Activated CD8-positive, alpha-beta memory T cell treated with anti-CD3 and anti-CD28 coated beads for 1 hour (primary cell): ENCODE measurements around the gene EXOC6.

Experiments
- DNase-seq, 2 donors: peaks; one replicate each; pipeline ENCODE4 v3.0.0-alpha.2; 2020; ENCODE audit warnings: low read depth in 1 of 2; ENCODE audit errors: extremely low read depth in 1 of 2

EXOC6 gene

DNA sequence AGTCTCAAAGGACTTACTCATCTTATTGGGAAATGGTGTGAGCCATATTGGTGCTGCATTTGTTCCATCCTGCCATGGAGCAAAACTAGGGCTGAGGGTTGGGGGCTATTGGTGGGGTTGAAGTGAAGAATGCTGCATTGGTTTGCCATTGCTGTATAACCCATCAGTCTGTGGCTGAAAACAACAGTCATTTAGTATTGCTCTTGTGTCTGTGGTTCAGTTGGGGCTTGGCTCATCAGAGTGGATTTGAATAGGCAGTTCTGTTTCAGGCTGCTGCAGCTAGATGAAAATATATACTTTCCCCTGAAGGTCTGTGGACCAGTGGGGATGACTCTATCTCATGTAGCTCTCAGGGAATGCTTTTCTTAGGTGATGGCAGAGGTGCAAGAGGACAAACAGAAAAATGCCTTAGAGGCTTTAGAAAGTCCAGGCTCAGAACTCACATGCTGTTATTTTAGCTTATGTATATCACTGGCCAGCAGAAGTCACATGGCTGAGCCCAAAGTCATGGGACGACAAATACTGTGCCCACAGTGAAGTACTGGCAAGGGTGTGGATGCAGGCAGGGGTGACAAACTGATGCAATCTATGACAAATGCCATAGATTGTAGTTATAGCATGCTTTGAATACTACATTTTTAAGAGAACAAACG is 15.2 kb upstream of the EXOC6 start:
- no peak for DNase-seq

- DNase-seq = no peak
Measured at GRCh38 chr10:92834331-92834730, 14.0 kb upstream of the EXOC6 start.

DNA sequence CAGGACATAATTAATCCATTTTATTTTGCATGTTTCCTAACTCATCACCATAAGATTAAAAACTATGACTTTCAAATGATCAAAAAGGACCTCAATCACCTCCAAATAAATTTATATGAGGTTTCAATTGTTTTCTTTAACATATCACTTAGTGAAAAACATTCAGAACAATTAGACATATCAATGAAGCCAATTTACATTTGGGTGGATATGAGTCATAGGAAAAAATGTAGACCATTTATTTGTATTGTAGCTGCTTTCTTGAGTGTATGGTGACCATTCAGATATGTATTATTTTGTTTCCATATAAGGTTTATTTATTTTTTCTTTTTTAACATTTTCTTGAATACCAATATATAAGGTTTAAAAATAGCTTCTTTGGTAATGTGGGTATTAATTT is 13.3 kb upstream of the EXOC6 start:
- DNase-seq = no peak

DNA sequence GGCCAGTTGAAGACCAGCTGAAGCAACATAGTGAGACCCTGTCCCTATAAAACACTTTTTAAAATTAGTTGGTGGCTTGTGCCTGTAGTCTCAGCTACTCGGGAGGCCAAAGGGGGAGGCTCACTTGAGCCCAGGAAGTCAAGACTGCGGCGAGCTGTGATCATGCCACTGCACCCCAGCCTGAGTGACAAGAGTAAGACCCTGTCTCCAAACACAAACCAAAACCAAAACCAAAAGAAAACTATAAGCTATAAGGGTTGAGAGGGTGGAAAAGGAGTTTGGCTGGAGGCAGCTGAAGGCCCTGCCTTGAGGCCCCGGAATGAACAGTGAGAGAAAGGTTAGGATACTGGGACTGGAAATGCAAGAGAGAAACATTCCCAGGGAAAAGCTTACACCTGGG is 10.9 kb upstream of the EXOC6 start:
- no peak for DNase-seq

DNA sequence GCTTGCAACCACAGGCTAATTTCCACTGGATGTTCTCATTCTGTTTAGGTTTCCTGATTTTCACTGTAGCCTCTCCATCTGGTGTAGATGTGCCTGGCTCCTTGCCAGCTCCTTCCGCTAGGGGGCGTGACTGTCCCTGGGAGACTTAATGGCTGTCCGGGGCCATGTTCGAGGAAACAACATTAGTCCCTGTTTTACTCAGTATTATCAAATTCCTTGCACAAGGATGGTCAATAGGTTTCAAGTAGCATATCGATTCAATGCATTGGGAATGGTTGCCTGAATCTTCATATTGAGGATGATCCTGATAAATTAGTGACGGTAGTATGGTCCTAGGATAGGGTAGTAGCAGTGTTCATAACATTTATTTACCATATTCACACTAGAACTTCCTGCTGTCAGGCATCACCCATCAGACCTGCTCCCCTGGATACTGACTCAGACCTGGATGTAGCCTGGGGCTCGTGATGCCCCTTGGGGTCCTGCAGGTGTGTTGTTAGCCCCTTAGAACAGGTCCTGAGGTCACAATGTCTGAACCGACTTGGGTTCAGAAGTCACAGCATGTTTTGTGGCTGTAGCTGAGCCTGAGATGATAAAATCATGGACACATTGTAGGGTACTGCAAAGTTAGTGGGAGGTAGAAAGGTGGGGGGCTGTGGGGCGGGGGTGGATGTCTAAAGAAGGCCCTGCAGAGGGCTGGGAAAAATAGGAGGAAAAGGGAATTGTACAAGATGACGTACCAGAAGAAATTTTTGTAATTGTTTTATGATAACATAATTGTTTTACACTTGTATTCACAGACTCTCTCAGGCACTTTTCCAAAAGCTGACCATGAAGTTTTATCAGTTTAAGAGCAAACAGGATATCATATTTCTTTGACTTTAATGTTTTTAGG is 8.9 kb upstream of the EXOC6 start:
- peak in 1 of 2 donors; percentile 19 for DNase-seq

- no peak for DNase-seq
Measured at GRCh38 chr10:92844746-92845145, 3.6 kb upstream of the EXOC6 start.

DNA sequence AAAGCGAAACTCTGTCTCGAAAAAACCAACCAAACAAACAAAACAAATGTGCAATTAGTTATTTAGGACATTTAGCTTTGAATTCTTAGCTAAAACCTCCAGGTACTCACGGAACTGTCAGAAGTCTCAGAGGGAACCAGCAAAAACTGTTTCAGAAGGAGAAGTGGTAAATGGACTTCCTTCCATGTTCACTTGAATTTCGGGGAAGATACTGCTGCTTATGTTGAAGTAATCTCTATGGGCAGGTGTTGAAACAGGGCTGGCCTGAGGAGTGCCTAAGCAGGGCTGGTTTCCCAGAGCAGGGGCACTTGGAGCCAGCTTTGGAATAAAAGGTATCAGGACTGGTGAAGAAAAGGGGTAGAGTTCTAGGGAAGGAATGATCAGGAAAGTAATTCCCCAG is 2.4 kb upstream of the EXOC6 start:
- DNase-seq = no peak

- no peak for DNase-seq
Measured at GRCh38 chr10:92846344-92846743, 2.0 kb upstream of the EXOC6 start.

DNA sequence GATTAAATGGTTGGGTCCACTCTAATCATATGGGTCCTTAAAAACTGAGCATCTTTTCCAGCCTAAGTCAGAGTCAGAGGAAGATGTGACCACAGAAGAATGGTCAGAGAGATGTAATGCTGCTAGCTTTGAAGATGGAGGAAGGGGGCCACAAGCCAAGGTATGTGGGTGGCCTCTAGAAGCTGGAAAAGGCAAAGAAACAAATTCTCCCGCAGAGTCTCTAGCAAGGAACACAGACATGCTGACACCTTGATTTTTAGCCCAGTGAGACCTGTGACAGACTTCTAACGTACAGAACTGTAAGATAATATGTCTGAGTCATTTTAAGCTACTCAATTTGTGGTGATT is 1.5 kb upstream of the EXOC6 start:
- no peak for DNase-seq

GRCh38 chr10:92847202-92847864 is 987 bp upstream of the EXOC6 start:
- no peak for DNase-seq

DNA sequence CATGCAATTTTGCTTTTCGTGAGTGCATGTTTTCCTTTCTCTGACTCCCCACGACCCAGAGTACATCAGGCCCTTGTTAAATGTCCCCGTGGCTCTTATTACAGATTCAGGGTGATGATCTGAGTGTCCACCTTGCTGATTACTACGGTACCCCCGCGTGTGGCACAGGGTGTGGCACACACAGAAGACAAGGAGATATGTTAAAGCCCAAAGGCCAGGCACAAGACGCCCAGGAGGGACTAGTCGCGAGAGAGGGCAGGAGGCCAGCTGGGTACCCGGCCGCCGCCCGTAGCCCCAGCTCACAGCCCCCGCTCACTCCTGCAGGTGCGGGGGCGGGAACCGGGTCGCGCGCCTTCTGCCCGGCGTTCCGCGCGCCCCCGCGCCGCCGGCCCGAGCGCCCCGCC is 281 bp upstream of the EXOC6 start:
- no peak for DNase-seq

DNA sequence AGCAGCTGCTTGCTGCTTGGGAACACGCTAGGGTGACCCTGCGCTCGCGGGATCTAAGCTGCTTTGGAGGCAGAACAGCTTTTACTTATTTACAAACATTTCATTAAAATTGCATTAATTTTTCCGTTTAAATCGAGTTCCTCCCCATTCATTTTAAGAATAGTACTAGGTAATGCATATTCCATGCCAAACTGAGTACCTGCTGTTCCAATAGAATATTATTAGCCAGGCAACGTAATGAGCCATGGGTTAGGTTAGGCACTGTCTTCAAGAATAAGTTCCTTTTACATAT is 860 bp downstream of the EXOC6 start:
- DNase-seq = no peak

DNA sequence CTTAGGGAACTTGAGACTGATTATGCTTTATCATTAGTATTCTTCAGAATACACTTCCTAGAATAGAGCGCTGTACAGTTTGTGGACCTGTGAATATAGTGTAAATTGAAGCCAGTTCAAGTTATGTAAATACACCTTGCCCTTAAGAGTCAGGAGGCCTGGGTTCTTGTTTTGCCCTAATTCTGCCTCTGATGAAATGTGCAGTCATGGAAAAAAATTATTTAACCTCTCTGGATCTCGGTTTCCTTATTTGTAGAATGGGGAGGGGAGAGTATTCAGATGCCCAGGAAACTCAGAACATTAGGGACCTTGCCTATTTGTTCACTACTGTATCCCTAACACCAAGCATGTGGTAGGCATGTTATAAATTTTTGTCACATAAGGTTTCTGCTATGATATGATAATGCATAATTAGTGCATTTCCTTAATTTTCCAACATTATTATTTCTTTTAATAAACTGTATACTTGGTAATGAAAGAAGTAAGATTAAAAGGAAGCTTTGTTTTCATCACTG is 1.3 kb downstream of the EXOC6 start:
- no peak for DNase-seq

DNA sequence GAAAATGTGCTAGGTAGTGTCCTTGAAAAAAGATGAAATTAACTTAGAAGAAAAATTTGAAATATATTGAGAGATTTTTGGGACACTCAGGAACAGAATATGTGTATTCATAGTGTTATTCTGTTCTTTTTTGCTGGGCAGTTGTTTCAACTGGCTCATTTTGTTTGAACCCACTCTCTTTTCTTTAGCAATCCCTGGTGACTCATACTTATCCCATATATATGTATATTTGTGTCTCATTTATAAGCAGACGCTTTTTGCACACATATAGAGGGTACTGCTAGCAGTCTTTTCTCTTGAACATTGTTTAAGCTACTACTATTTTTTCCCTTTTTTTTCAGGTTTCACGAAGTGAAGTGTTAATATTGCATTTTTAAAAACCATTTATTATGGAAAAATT is 1.9 kb downstream of the EXOC6 start:
- no peak for DNase-seq

GRCh38 chr10:92851003-92851402 is 2.7 kb downstream of the EXOC6 start:
- no peak for DNase-seq

- DNase-seq = no peak
Measured at GRCh38 chr10:92855560-92855959, 7.2 kb downstream of the EXOC6 start.

DNA sequence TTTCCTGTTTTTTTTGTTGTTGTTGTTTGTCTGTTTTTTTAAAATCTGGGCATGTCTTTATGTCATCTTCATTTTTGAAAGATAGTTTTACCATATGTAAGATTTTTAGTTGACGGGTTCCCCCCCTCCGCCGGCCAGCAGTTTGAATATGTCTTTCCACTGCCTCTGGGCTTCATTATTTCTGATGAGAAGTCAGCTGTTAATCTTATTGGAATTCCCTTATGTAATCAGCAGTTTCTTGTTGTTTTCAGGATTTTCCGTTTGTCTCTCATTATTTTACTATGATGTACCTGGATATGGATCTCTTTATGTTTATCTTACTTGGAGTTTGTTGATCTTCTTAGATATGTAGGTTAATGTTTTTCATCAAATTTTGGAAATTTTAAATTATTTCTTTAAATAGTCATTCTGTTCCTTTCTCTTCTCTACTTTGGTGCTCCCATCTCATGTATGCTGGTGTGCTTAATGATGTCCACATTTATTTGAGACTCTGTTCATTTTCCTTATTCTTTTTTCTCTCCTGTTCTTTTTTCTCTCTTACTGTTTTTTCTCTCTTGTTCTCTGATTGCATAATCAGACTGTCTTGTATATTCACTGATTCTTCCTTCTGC is 9.7 kb downstream of the EXOC6 start:
- no peak for DNase-seq

DNA sequence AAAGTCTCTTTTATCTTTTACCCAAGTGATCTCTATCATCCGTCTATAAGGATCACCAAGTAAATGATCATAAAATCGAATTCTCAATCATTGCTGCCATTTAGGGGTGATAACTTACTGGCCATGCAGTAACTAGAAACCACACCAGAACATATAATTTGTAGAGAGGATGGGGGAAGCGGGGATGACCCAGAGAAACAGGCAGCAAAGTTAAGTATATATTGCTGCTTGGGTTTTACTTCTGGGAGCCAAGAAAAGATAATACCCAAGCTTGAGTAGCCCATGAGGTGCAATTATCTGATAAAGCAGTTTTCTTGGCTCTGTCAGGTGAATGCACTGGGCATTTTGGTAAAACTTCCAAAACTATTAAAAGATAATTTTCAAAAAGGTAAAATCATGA is 18.9 kb downstream of the EXOC6 start:
- DNase-seq = no peak

- DNase-seq = no peak
Measured at GRCh38 chr10:92868036-92868435, 19.7 kb downstream of the EXOC6 start.

GRCh38 chr10:92868557-92868956 is 20.2 kb downstream of the EXOC6 start:
- no peak for DNase-seq

GRCh38 chr10:92873029-92873428 is 24.7 kb downstream of the EXOC6 start:
- no peak for DNase-seq
